ENCODE results near the gene SERPINA10.

DNA sequence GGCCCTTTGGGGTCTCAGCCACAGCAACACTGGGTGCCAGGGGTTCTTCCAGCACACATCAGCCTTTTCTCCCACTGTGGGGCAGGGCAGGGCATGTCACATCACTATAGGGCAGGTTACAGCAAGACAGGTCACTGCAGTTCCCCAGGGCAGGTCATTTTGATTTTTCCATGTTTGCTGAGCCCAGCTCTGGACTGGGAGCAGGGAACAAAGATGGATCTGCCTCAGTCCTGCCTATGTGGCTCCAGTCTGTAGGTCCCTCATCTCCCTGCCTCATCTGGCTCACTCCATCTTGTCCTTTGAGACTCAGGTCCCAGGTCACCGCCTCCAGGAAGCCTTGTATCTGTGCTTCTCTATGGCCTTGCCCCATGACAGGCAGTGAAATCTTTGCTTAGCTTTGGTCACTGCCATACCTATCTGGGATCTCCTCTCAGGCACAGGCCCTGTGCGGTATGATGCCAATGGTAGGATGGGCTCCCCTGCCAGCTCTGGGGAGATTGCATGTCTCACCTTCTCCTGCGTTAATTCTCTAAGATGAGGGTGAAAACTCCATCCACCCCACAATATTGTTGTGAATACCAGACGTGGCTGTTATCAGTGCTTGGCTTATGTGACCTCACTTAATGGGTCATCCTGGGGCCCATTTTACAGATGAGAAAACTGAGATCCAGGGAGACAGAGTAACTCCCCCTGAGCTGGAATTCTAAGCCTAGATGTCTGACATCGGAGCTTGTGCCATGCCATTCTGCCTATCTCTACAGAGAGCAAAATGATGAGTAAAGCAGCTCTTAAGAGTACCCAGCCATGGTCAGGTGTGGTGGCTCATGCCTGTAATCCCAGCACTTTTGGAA lies 28.6 kb upstream of the SERPINA10 start:
- TF ChIP-seq, protein P1, sequence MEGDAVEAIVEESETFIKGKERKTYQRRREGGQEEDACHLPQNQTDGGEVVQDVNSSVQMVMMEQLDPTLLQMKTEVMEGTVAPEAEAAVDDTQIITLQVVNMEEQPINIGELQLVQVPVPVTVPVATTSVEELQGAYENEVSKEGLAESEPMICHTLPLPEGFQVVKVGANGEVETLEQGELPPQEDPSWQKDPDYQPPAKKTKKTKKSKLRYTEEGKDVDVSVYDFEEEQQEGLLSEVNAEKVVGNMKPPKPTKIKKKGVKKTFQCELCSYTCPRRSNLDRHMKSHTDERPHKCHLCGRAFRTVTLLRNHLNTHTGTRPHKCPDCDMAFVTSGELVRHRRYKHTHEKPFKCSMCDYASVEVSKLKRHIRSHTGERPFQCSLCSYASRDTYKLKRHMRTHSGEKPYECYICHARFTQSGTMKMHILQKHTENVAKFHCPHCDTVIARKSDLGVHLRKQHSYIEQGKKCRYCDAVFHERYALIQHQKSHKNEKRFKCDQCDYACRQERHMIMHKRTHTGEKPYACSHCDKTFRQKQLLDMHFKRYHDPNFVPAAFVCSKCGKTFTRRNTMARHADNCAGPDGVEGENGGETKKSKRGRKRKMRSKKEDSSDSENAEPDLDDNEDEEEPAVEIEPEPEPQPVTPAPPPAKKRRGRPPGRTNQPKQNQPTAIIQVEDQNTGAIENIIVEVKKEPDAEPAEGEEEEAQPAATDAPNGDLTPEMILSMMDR (IDR thresholded peaks at IDR 0.05; ENCODE audit: poor library complexity, severe bottlenecking): no peak
- TF ChIP-seq SMC3 (conservative IDR thresholded peaks at IDR 0.05; ENCODE audit: poor library complexity) (no peak), EP300 (conservative IDR thresholded peaks at IDR 0.05; ENCODE audit: poor library complexity, severe bottlenecking) (no peak), REST (IDR thresholded peaks at IDR 0.05; ENCODE audit: borderline replicate concordance) (no peak), MXI1 (conservative IDR thresholded peaks at IDR 0.05; ENCODE audit: poor library complexity, severe bottlenecking) (no peak)

Measured in neural cell (in vitro differentiated cells).